ENCODE data around the gene FAM240A. TPM values are rescaled to one million over a fixed set of nuclear protein-coding genes. Genes with fewer than 3 reads are reported as not detected.
"Not testable (repeated sequence)": the region's sequence is repeated elsewhere in the genome, so short reads cannot be mapped to it uniquely, and the experiment has no call there.

Gene FAM240A
- total RNA-seq, 2 experiments from 2014 or later: not detected

GRCh38 chr3:46577580-46578249, 34.6 kb upstream of the FAM240A start:
- intact Hi-C loops (cut with micrococcal nuclease); H3K36me3 Mint-ChIP-seq (ENCODE audit: low read depth); DNase-seq; H3K27ac Mint-ChIP-seq; H3K4me3 Mint-ChIP-seq; H3K4me1 Mint-ChIP-seq (ENCODE audit: low read depth); H3K9me3 Mint-ChIP-seq; H3K27me3 Mint-ChIP-seq (ENCODE audit: low read depth): not testable (repeated sequence)
- CTCF ChIA-PET: interaction anchor here (0.7 to 1.4 kb wide), 2 partner anchors 51 to 89 kb away, joined by 3 to 14 read pairs; no protein-coding TSS in a partner anchor

DNA sequence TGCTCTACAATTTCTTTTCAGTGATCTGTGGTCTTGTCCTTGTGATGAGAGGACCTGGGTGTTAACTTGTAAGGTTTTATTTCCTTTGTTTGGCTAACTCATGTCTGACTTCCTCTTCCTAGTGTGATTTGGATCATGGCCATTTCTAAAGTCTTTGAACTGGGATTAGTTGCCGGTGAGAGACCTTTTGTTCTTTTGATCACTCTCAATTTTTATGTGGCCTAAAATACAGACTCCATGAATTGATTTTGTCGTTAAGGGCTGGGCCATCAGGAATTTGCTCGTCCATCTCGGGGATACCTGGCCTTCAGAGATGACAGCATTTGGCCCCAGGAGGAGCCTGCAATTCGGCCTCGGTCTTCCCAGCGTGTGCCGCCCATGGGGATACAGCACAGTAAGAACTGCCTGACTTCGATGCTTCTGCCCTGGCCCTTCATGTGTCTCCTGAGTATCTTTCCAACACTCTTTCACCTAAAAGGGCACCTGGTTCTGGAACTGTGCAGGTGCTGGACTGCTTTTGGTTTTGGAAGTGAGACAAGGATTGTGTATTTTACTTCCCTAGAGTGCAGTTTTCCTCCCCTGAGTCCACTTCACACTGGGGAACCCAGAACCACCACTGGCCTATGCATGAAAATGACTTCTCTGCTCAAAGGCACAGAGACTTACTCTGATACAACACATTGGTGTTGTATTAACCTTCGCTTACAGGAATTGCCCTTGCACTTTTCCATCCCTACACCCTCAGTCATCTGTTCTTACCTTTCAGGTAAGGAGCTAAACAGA, 33.2 kb upstream of the FAM240A start:
- Mint-ChIP-seq H3K27ac (no peak overlapping the region), H3K36me3 (ENCODE audit: low read depth) (no peaks in the 10 kb centered on the region), H3K9me3 (no peaks in the 10 kb centered on the region), H3K4me1 (ENCODE audit: low read depth) (peaks cover 4% of the 10 kb centered on the region), H3K4me3 (no peak overlapping the region), H3K27me3 (ENCODE audit: low read depth) (no peaks in the 10 kb centered on the region)
- intact Hi-C loops (cut with micrococcal nuclease): no loop called here
- DNase-seq: no peak
- CTCF ChIA-PET: no interaction called here

DNA sequence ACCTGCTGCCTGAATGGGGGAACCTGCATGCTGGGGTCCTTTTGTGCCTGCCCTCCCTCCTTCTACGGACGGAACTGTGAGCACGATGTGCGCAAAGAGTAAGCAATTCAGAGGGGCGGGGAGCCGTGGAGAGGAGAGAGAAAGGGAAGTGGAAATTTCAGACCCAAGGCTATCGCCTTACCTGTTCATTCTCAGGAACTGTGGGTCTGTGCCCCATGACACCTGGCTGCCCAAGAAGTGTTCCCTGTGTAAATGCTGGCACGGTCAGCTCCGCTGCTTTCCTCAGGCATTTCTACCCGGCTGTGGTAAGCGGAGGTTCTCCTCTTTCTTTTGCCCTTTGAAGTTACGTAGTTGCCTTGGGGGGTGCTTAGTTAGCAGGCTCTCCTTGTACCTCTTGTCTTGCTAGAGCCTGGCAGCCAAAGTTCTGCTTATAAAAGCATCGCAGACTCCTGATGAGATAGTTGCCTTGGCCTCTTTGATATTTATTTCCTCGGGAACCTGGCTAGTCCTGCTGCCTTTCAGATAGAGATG, 32.5 kb upstream of the FAM240A start:
- H3K36me3 Mint-ChIP-seq (ENCODE audit: low read depth): no peaks in the 10 kb centered on the region
- DNase-seq: no peak
- CTCF ChIA-PET: no interaction called here
- intact Hi-C loops (cut with micrococcal nuclease): no loop called here
- peaks cover 4% of the 10 kb centered on the region for H3K4me1 Mint-ChIP-seq (ENCODE audit: low read depth)
- H3K4me3 Mint-ChIP-seq: no peak overlapping the region
- no peak overlapping the region for H3K27ac Mint-ChIP-seq
- no peaks in the 10 kb centered on the region for H3K27me3 Mint-ChIP-seq (ENCODE audit: low read depth)
- no peaks in the 10 kb centered on the region for H3K9me3 Mint-ChIP-seq

DNA sequence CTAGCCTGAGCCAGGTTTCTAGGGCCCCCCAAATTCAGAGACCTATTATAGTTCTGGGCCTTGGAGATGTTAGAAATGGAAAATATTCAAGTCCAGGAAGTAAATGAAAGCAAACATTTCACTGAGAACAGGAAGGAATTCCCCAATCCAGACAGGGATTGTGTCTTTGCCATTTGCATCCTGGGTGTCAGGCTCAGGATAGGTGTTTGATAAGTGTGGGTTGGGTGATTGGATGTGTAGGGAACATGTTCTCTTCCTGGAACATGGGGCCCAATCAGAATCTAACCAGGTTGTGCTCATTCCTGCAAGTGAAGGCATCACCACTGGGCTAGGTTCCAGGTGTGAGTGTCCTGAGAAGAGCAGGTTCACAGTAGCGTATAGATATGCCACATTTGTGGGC, 31.6 kb upstream of the FAM240A start:
- intact Hi-C loops (cut with micrococcal nuclease): no loop called here
- Mint-ChIP-seq H3K27me3 (ENCODE audit: low read depth) (no peaks in the 10 kb centered on the region), H3K27ac (no peak overlapping the region), H3K4me3 (no peak overlapping the region), H3K36me3 (ENCODE audit: low read depth) (no peaks in the 10 kb centered on the region), H3K4me1 (ENCODE audit: low read depth) (peaks cover 4% of the 10 kb centered on the region), H3K9me3 (no peaks in the 10 kb centered on the region)
- no peak for DNase-seq
- CTCF ChIA-PET: no interaction called here

DNA sequence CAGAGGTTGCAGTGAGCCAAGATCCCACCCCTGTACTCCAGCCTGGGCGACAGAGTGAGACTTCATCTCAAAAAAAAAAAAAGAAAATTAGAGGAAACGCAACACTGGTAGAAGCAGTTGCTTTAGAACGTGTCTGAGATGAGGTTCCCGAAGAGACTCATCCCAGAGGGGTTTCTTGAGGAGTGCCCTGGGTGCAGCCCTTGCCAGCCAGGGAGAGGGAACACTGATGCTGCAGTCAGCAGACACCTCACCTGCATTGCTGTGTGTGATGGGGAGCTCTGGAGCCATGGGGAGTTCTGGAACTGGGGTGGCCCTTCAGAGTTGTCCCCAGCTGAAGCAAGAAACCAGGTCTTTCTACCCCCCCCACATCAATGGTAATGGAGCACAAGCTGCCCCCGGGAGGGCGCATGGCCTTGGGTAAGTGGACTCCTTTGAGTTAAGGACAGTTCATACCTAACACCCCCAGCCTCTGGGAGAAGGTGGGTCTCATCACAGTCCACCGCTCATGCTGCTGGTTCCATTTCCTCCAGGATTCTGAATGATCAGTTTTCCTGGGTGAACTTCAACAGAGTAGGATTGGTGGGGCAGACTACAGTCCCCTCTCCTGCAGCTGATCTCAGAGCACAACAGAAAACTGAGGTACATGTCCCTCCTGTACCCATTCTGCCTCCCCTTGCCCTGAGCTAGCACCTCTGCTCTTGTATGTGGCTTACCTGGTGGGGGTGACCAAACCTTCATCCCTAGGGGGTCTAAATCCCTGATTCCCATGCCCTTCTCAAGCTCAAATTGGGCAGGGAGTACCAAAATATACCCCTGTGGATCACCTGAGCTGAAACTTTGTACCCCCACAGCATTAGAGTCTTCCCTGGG, 27.5 kb upstream of the FAM240A start:
- Mint-ChIP-seq H3K36me3 (ENCODE audit: low read depth) (no peaks in the 10 kb centered on the region), H3K4me3 (no peak overlapping the region), H3K27ac (no peak overlapping the region), H3K9me3 (no peaks in the 10 kb centered on the region), H3K4me1 (ENCODE audit: low read depth) (peaks cover 3% of the 10 kb centered on the region), H3K27me3 (ENCODE audit: low read depth) (no peaks in the 10 kb centered on the region)
- DNase-seq: no peak
- intact Hi-C loops (cut with micrococcal nuclease): no loop called here
- CTCF ChIA-PET: interaction anchor here (0.7 to 4.3 kb wide), 3 partner anchors 43 to 96 kb away, joined by 3 to 20 read pairs (median 5); no protein-coding TSS in a partner anchor

- DNase-seq: no peak
- Mint-ChIP-seq H3K9me3 (no peaks in the 10 kb centered on the region), H3K27me3 (ENCODE audit: low read depth) (no peaks in the 10 kb centered on the region), H3K27ac (no peak overlapping the region), H3K36me3 (ENCODE audit: low read depth) (no peaks in the 10 kb centered on the region), H3K4me3 (no peak overlapping the region), H3K4me1 (ENCODE audit: low read depth) (peaks cover 3% of the 10 kb centered on the region)
- intact Hi-C loops (cut with micrococcal nuclease): no loop called here
- CTCF ChIA-PET: interaction anchor here (0.6 to 4.3 kb wide), 3 partner anchors 47 to 97 kb away, joined by 3 to 20 read pairs (median 6); no protein-coding TSS in a partner anchor
These were observed 26.3 kb upstream of the FAM240A start for GRCh38 chr3:46585799-46586693.

DNA sequence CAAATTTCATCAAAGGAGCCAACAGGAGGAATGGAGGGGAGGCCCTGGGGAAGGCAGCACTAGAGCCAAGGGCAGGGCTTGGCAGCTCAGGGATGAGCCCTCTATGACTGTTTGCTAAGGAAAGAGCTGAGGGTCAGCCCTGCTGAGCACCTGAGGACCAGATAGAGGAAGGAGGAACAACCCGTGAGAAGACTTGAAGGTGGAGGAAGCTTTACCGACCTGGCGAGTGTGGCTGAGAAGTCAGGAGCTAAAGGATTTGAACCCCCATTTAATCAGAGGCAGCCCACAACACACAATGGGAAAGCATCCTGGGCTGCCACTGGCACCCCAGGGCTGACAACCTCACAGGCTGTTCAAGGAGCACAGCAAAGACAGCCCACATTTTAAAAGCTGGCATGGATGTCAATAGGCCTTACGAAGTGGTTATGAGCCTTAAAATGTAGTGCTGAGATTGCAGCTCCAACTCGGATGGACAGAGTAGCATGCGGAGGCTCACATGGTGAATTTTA, 25.5 kb upstream of the FAM240A start:
- peaks cover 3% of the 10 kb centered on the region for H3K4me1 Mint-ChIP-seq (ENCODE audit: low read depth)
- H3K27ac Mint-ChIP-seq: no peak overlapping the region
- H3K27me3 Mint-ChIP-seq (ENCODE audit: low read depth): no peaks in the 10 kb centered on the region
- H3K9me3 Mint-ChIP-seq: no peaks in the 10 kb centered on the region
- no peak for DNase-seq
- H3K4me3 Mint-ChIP-seq: no peak overlapping the region
- CTCF ChIA-PET: interaction anchor here (0.6 to 4.3 kb wide), 3 partner anchors 48 to 98 kb away, joined by 3 to 20 read pairs (median 6); no protein-coding TSS in a partner anchor
- intact Hi-C loops (cut with micrococcal nuclease): no loop called here
- H3K36me3 Mint-ChIP-seq (ENCODE audit: low read depth): no peaks in the 10 kb centered on the region

DNA sequence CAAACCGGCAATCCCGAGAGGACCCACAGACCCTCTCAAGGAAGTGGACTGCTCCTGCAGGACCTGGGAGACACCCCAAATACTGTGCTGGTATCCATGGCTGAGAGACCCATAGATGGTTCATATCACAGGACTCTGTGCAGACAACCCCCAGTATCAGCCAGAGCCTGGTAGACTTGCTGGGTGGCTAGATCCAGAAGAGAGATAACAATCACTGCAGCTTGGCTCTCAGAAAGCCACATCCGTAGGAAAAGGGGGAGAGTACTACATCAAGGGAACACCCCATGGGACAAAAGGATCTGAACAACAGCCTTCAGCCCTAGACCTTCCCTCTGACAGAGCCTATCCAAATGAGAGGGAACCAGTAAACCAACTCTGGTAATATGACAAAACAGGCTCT, 25.1 kb upstream of the FAM240A start:
- DNase-seq; H3K4me3 Mint-ChIP-seq; H3K4me1 Mint-ChIP-seq (ENCODE audit: low read depth); H3K27me3 Mint-ChIP-seq (ENCODE audit: low read depth); intact Hi-C loops (cut with micrococcal nuclease); H3K9me3 Mint-ChIP-seq; H3K27ac Mint-ChIP-seq; H3K36me3 Mint-ChIP-seq (ENCODE audit: low read depth): not testable (repeated sequence)
- CTCF ChIA-PET: interaction anchor here (1.2 to 4.3 kb wide), 2 partner anchors 49 to 98 kb away, joined by 6 to 20 read pairs; no protein-coding TSS in a partner anchor

GRCh38 chr3:46593274-46593862, 19.0 kb upstream of the FAM240A start:
- no peaks in the 10 kb centered on the region for H3K27me3 Mint-ChIP-seq (ENCODE audit: low read depth)
- no peaks in the 10 kb centered on the region for H3K36me3 Mint-ChIP-seq (ENCODE audit: low read depth)
- intact Hi-C loops (cut with micrococcal nuclease): no loop called here
- H3K27ac Mint-ChIP-seq: no peak overlapping the region
- H3K9me3 Mint-ChIP-seq: no peaks in the 10 kb centered on the region
- H3K4me1 Mint-ChIP-seq (ENCODE audit: low read depth): no peaks in the 10 kb centered on the region
- CTCF ChIA-PET: interaction anchor here (1.6 to 2.0 kb wide), 2 partner anchors 36 to 104 kb away, joined by 3 to 7 read pairs; no protein-coding TSS in a partner anchor
- no peak for DNase-seq
- no peak overlapping the region for H3K4me3 Mint-ChIP-seq

DNA sequence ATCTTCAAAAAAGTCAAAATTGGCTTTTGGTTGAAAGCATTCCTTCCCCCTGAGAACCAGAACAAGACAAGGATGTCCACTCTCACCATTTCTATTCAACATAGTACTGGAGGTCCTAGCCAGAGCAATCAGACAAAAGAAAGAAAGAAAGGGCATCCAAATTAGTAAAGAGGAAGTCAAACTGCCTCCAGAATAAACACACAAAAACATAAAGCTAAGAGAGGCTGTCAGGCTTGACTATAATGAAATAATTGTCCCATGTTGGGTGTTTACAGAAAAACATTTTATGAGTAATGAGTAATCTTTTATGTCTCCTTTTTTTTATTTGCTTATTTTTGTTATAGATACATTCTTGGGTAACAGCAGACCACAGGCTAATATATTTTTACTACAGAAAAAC, 18.3 kb upstream of the FAM240A start:
- H3K27ac Mint-ChIP-seq: no peak overlapping the region
- H3K36me3 Mint-ChIP-seq (ENCODE audit: low read depth): no peaks in the 10 kb centered on the region
- intact Hi-C loops (cut with micrococcal nuclease): no loop called here
- H3K9me3 Mint-ChIP-seq: no peaks in the 10 kb centered on the region
- no peaks in the 10 kb centered on the region for H3K27me3 Mint-ChIP-seq (ENCODE audit: low read depth)
- no peak for DNase-seq
- H3K4me1 Mint-ChIP-seq (ENCODE audit: low read depth): no peaks in the 10 kb centered on the region
- CTCF ChIA-PET: interaction anchor here (1.6 to 2.0 kb wide), 2 partner anchors 35 to 105 kb away, joined by 3 to 7 read pairs; no protein-coding TSS in a partner anchor
- no peak overlapping the region for H3K4me3 Mint-ChIP-seq

DNA sequence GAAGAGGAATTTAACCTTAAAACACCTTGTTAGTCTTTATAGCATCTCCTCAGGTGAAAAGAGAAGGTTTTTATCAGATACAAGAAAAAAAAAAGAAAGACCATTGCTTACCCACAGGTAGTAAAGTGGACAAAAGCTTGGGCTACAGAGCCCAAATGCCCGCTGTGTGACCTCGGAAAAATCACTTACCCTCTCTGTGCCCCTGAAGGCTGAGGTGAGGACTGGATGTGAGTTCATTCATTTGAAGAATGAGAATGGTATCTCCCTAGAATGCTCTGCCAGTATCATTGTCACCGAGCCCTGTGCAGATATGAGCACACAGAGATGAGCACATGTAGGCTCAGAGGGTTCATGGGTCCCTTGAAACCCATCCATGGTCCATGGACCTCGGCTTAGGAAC, 17.6 kb upstream of the FAM240A start:
- Mint-ChIP-seq H3K27ac (no peak overlapping the region), H3K4me3 (no peak overlapping the region), H3K4me1 (ENCODE audit: low read depth) (no peaks in the 10 kb centered on the region), H3K27me3 (ENCODE audit: low read depth) (no peaks in the 10 kb centered on the region), H3K9me3 (no peaks in the 10 kb centered on the region), H3K36me3 (ENCODE audit: low read depth) (no peaks in the 10 kb centered on the region)
- intact Hi-C loops (cut with micrococcal nuclease): no loop called here
- no peak for DNase-seq
- CTCF ChIA-PET: interaction anchor here (2.0 kb wide), 1 partner anchor 34 kb away, joined by 7 read pairs; no protein-coding TSS in a partner anchor

Data from activated naive CD4-positive, alpha-beta T cell treated with anti-CD3 and anti-CD28 coated beads for 36 hours (primary cell).